Astrocyte (in vitro differentiated cells and primary cell): ENCODE data around the gene ITPA. TPM values are rescaled to one million over a fixed set of nuclear protein-coding genes. Genes with fewer than 3 reads are reported as not detected.
A peak's percentile ranks its signal among the peaks of the same experiment; 100 is the strongest.

Experiments used
- DNase-seq: peaks from one replicate; pipeline ENCODE4 v3.0.0-alpha.2; 2010; ENCODE audit warnings: low read depth
- FAIRE-seq: peaks from 2 replicates; lab custom pipeline; 2011; peaks lifted over from hg19 to GRCh38; lab: Jason Lieb, UNC
- H2AFZ ChIP-seq: 2 replicates; pipeline ENCODE4 v1.6.0; 2012; ENCODE audit warnings: low read depth, low read length, inconsistent platforms
- H3K27ac ChIP-seq: 2 replicates; pipeline ENCODE4 v1.5.1; 2011; ENCODE audit warnings: low read depth, low read length, inconsistent platforms
- H3K27me3 ChIP-seq: 2 replicates; pipeline ENCODE4 v1.6.0; 2011; ENCODE audit warnings: low read length, inconsistent platforms; ENCODE audit not compliant: insufficient read depth
- H3K36me3 ChIP-seq: 2 replicates; pipeline ENCODE4 v1.5.1; 2011; ENCODE audit warnings: low read length, inconsistent platforms; ENCODE audit not compliant: insufficient read depth
- H3K4me1 ChIP-seq: 2 replicates; pipeline ENCODE4 v1.5.1; 2011; ENCODE audit warnings: low read length, inconsistent platforms; ENCODE audit not compliant: insufficient read depth
- H3K4me2 ChIP-seq: 2 replicates; pipeline ENCODE4 v1.6.0; 2012; ENCODE audit warnings: low read length, inconsistent platforms
- H3K4me3 ChIP-seq: 2 replicates; pipeline ENCODE4 v1.5.1; 2011; ENCODE audit warnings: low read depth, mild to moderate bottlenecking, low read length, inconsistent platforms; ENCODE audit not compliant: insufficient read depth
- H3K79me2 ChIP-seq: 2 replicates; pipeline ENCODE4 v1.6.0; 2012; ENCODE audit warnings: mild to moderate bottlenecking, low read length, inconsistent platforms; ENCODE audit not compliant: insufficient read depth
- H3K9ac ChIP-seq: 2 replicates; pipeline ENCODE4 v1.6.0; 2012; ENCODE audit warnings: mild to moderate bottlenecking, low read length, inconsistent platforms
- H3K9me3 ChIP-seq: 2 replicates; pipeline ENCODE4 v1.5.1; 2012; ENCODE audit warnings: low read depth, mild to moderate bottlenecking, low read length, inconsistent platforms; ENCODE audit not compliant: insufficient read depth
- H4K20me1 ChIP-seq: 2 replicates; pipeline ENCODE4 v1.6.0; 2012; ENCODE audit warnings: low read length, inconsistent platforms; ENCODE audit not compliant: insufficient read depth
- H3K27ac Mint-ChIP-seq: one replicate; pipeline ENCODE4 v1.8.0; 2021; ENCODE audit warnings: mild to moderate bottlenecking, mixed read lengths; ENCODE audit not compliant: unreplicated experiment
- H3K27me3 Mint-ChIP-seq: one replicate; pipeline ENCODE4 v1.8.0; 2021; ENCODE audit warnings: low read depth, mixed read lengths; ENCODE audit not compliant: unreplicated experiment
- H3K36me3 Mint-ChIP-seq: one replicate; pipeline ENCODE4 v1.8.0; 2021; ENCODE audit warnings: low read depth, mixed read lengths; ENCODE audit not compliant: unreplicated experiment
- H3K4me1 Mint-ChIP-seq: one replicate; pipeline ENCODE4 v1.8.0; 2021; ENCODE audit warnings: low read depth, mixed read lengths; ENCODE audit not compliant: unreplicated experiment
- H3K4me3 Mint-ChIP-seq: one replicate; pipeline ENCODE4 v1.8.0; 2021; ENCODE audit warnings: mild to moderate bottlenecking, moderate library complexity, mixed read lengths; ENCODE audit not compliant: unreplicated experiment
- H3K9me3 Mint-ChIP-seq: one replicate; pipeline ENCODE4 v1.8.0; 2021; ENCODE audit warnings: mild to moderate bottlenecking, mixed read lengths; ENCODE audit not compliant: unreplicated experiment
- EZH2 ChIP-seq: IDR thresholded peaks from 2 replicates; pipeline ENCODE4 v1.6.1; 2012; ENCODE audit warnings: mild to moderate bottlenecking, low read length, inconsistent platforms; ENCODE audit not compliant: insufficient read depth
- total RNA-seq: library from RNA; stranded (reverse); gene quantifications from 2 replicates; pipeline ENCODE4 v1.2.1, GENCODE V29; 2021
- TF ChIP-seq, protein P1 (sequence below): IDR thresholded peaks from 2 replicates; pipeline ENCODE4 v1.5.1; 2011; ENCODE audit warnings: low read depth, mild to moderate bottlenecking, inconsistent platforms, low read length, moderate library complexity; ENCODE audit not compliant: insufficient read depth

ITPA gene
- total RNA-seq, 1 donor from 2014 or later, result 55.5 TPM

DNA sequence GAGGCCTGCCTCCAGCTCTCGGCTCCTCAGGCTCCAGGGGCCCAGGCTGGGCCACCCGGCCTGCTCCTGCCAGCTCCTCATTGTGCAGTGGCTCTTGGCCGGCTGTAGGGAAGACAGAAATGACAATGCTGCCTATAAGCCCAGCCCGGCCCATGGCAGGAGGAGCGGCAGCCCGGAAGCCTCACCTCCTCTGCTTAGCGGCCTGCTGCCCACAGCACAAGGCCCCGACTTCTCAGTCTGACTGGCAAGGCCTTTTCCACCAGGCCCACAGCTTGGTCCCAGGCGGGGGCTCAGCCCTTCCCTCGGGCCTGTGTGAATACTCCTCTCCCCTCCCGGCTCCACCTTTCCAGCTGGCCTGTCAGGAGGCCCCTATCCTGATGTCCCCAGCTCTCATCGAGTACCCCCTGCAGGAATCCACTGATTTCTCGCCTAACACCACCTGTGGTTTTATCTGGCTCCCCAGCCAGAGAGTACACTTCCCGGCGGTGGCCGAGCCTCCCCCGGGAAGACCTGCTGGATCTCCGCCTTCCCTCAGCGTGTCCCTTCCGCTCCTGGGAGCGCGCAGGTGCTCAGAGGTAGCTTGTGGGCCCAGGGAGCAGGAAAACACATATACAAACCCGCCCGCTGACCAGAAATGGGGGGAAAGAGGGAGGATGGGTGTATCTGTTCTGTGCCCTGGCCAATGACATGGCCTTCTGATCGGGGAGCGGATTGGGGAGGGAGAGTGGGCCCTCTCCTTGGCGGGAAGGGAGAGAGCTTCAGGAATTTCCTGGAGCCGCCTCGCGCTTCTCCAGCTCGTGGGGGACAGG, 5.8 kb upstream of the ITPA start:
- H3K4me3 Mint-ChIP-seq, result peak overlapping the region; percentile 92
- H3K9me3 ChIP-seq, result no peaks in the 10 kb centered on the region
- DNase-seq (no peak), FAIRE-seq (no peak)
- H3K27ac ChIP-seq, result peak overlapping the region; percentile 78
- H3K79me2 ChIP-seq, result peaks cover 26% of the 10 kb centered on the region
- H3K27ac Mint-ChIP-seq, result peak overlapping the region; percentile 55
- H2AFZ ChIP-seq, result peak overlapping the region; percentile 100
- H3K9ac ChIP-seq, result peak overlapping the region; percentile 89
- TF ChIP-seq, protein P1, sequence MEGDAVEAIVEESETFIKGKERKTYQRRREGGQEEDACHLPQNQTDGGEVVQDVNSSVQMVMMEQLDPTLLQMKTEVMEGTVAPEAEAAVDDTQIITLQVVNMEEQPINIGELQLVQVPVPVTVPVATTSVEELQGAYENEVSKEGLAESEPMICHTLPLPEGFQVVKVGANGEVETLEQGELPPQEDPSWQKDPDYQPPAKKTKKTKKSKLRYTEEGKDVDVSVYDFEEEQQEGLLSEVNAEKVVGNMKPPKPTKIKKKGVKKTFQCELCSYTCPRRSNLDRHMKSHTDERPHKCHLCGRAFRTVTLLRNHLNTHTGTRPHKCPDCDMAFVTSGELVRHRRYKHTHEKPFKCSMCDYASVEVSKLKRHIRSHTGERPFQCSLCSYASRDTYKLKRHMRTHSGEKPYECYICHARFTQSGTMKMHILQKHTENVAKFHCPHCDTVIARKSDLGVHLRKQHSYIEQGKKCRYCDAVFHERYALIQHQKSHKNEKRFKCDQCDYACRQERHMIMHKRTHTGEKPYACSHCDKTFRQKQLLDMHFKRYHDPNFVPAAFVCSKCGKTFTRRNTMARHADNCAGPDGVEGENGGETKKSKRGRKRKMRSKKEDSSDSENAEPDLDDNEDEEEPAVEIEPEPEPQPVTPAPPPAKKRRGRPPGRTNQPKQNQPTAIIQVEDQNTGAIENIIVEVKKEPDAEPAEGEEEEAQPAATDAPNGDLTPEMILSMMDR, result no peak
- TF ChIP-seq EZH2, result no peak
- no peaks in the 10 kb centered on the region for H3K4me1 Mint-ChIP-seq
- H3K4me3 ChIP-seq, result peak overlapping the region; percentile 95
- peaks cover 3% of the 10 kb centered on the region for H3K36me3 ChIP-seq
- H4K20me1 ChIP-seq, result no peaks in the 10 kb centered on the region
- H3K36me3 Mint-ChIP-seq, result peaks cover 9% of the 10 kb centered on the region
- H3K4me2 ChIP-seq, result peak overlapping the region; percentile 99
- H3K27me3 ChIP-seq, result no peaks in the 10 kb centered on the region
- no peaks in the 10 kb centered on the region for H3K27me3 Mint-ChIP-seq
- H3K4me1 ChIP-seq, result peaks cover 12% of the 10 kb centered on the region
- no peaks in the 10 kb centered on the region for H3K9me3 Mint-ChIP-seq

DNA sequence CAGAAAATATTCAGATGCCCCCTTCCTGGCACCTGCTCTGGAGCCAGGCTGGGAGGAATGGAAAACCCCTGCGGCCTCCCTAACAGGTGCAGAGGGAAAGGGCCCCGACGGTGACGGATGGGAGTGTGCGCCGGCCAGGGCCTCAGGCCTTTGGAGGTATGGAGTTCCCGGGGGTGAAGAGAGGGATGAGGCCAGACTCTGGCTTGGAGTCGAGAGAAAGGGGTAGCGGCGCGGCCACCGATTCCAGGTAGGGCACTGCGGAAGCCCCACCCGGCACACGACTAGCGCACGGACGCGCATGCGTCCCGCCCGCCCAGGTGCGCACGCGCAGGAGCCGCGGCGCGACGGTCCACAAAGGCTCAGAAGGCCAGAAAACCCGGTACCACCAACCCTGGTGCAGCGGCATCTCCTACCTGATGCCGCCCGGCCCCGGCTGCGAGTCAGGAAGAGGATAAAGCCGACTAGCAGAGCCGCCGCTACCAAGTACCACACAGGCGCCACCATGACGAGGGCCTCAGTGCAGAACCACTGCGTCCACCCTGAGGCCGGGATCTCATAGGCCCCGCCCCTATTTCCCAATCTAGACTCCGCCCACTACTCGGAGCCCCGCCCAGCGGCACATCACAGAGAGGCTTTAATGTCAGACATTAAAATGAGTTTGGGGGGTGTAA, 5.0 kb upstream of the ITPA start, which contains the start of gene DDRGK1:
Gene DDRGK1 (minus strand): TSS at position 559 of the 671 bp plus-strand sequence. CDS start 55 bp downstream, at position 504.
- H3K36me3 ChIP-seq, result peaks cover under 1% of the 10 kb centered on the region
- no peaks in the 10 kb centered on the region for H3K9me3 ChIP-seq
- H3K4me1 ChIP-seq, result peaks cover 12% of the 10 kb centered on the region
- H3K4me2 ChIP-seq, result peak within 1 kb of the TSS; percentile 99
- peak within 1 kb of the TSS; percentile 89 for H3K9ac ChIP-seq
- H3K79me2 ChIP-seq, result peaks cover 32% of the 10 kb centered on the region
- Mint-ChIP-seq H3K27ac (peak within 1 kb of the TSS; percentile 55), H3K9me3 (no peaks in the 10 kb centered on the region), H3K4me1 (no peaks in the 10 kb centered on the region), H3K36me3 (peaks cover 8% of the 10 kb centered on the region), H3K27me3 (no peaks in the 10 kb centered on the region), H3K4me3 (peak within 1 kb of the TSS; percentile 92)
- no peaks in the 10 kb centered on the region for H3K27me3 ChIP-seq
- H4K20me1 ChIP-seq, result no peaks in the 10 kb centered on the region
- peak; percentile 51 for DNase-seq
- peak within 1 kb of the TSS; percentile 100 for H2AFZ ChIP-seq
- H3K27ac ChIP-seq, result peak within 1 kb of the TSS; percentile 78
- TF ChIP-seq EZH2, result no peak
- TF ChIP-seq, protein P1, result no peak
- no peak for FAIRE-seq
- peak within 1 kb of the TSS; percentile 95 for H3K4me3 ChIP-seq
